ENCODE data around the gene HOOK2.

HOOK2 gene

GRCh38 chr19:12767666-12768065 lies 7.7 kb downstream of the HOOK2 start:
- H3K4me3 ChIP-seq (ENCODE audit: low read depth, low read length): no peak overlapping the region
- TF ChIP-seq CTCF (IDR thresholded peaks at IDR 0.05; ENCODE audit: borderline replicate concordance, insufficient read depth, low read depth, low read length): no peak

DNA sequence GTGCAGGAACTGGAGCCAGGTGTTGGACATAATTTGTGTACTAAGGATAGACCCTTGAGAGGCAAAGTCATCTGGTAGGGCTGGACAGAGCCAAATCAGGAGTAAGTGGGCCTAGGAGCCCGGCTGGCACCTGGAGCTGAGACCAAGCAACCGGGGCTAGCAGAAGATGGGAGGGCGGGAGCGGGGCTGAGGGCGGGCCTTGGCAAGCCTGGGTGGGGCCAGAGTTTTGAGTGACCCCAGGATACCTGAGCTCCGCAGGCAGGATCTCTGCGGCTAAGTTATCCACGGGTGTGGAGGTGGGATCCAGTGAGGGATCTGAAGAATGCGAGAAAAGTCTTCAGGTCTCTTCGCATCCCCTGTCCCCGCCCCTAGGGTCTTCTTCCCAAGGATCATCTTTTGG lies 8.2 kb downstream of the HOOK2 start:
- no peak overlapping the region for H3K4me3 ChIP-seq (ENCODE audit: low read depth, low read length)
- TF ChIP-seq CTCF (IDR thresholded peaks at IDR 0.05; ENCODE audit: borderline replicate concordance, insufficient read depth, low read depth, low read length): no peak

- no peak overlapping the region for H3K4me3 ChIP-seq (ENCODE audit: low read depth, low read length)
- TF ChIP-seq CTCF (IDR thresholded peaks at IDR 0.05; ENCODE audit: borderline replicate concordance, insufficient read depth, low read depth, low read length): peak; percentile 58; the same call in 1 of the 2 replicates
Measured at GRCh38 chr19:12766051-12766521, 9.3 kb downstream of the HOOK2 start.

DNA sequence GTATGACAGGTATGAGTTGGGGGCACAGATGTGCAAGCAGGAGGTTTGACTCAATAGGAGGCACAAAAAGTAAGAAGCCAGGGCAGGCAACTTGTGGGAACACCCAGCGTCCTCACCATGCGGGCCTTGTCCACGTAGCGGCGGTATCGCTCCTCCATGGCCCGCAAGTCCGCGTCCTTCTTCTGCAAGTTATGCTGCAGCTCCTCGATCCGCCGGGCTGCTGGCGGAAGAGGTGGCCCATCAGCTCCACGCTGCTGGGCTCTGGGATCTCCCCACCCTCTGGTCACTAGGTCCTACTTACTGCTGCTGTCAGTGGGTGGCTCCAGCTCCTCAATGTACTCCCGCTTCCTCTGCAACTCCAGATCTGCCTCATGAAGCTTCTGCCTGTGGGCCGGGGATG lies 10.7 kb downstream of the HOOK2 start:
- no peak overlapping the region for H3K4me3 ChIP-seq (ENCODE audit: low read depth, low read length)

GRCh38 chr19:12763100-12763499 lies 12.3 kb downstream of the HOOK2 start:
- TF ChIP-seq CTCF (IDR thresholded peaks at IDR 0.05; ENCODE audit: borderline replicate concordance, insufficient read depth, low read depth, low read length): no peak
- no peak overlapping the region for H3K4me3 ChIP-seq (ENCODE audit: low read depth, low read length)

More for the DNA sequence above, 10.7 kb downstream of the HOOK2 start:
- no peak for TF ChIP-seq CTCF (IDR thresholded peaks at IDR 0.05; ENCODE audit: borderline replicate concordance, insufficient read depth, low read depth, low read length)

- no peak overlapping the region for H3K4me3 ChIP-seq (ENCODE audit: low read depth, low read length)
- no peak for TF ChIP-seq CTCF (IDR thresholded peaks at IDR 0.05; ENCODE audit: borderline replicate concordance, insufficient read depth, low read depth, low read length)
Measured at GRCh38 chr19:12759686-12760085, 15.7 kb downstream of the HOOK2 start.

- no peak overlapping the region for H3K4me3 ChIP-seq (ENCODE audit: low read depth, low read length)
- peak; percentile 99 for TF ChIP-seq CTCF (IDR thresholded peaks at IDR 0.05; ENCODE audit: borderline replicate concordance, insufficient read depth, low read depth, low read length)
Measured at GRCh38 chr19:12757544-12758274, 17.6 kb downstream of the HOOK2 start.
